ENCODE results near the gene ETFB.

The ETFB gene

GRCh38 chr19:51370230-51370629, 4.0 kb upstream of the ETFB start:
- TF ChIP-seq CTCF (IDR thresholded peaks at IDR 0.05), result no peak

GRCh38 chr19:51368366-51369282, 2.4 kb upstream of the ETFB start, which contains the start of gene CLDND2:
TSS of gene CLDND2 (minus strand) at chr19:51369003. CDS start at chr19:51368577, 426 bp downstream.
- TF ChIP-seq CTCF (IDR thresholded peaks at IDR 0.05), result no peak

- TF ChIP-seq CTCF (IDR thresholded peaks at IDR 0.05), result no peak
Observed at GRCh38 chr19:51367565-51368365, 1.6 kb upstream of the ETFB start.

GRCh38 chr19:51367255-51367564, 1.0 kb upstream of the ETFB start:
- no peak for TF ChIP-seq CTCF (IDR thresholded peaks at IDR 0.05)

- no peak for TF ChIP-seq CTCF (IDR thresholded peaks at IDR 0.05)
Observed at GRCh38 chr19:51366389-51367254, 434 bp upstream of the ETFB start.

- no peak; the same call in 1 of the 2 replicates for TF ChIP-seq CTCF (IDR thresholded peaks at IDR 0.05)
Observed at GRCh38 chr19:51365211-51365964, 800 bp downstream of the ETFB start.

Measured in LNCAP (cell line).